Mucosa of descending colon (tissue), 3 donors: Measurements from ENCODE around the gene SPATA1. TPM values are rescaled to one million over a fixed set of nuclear protein-coding genes. Genes with fewer than 3 reads are reported as not detected.

Experiments used
- ATAC-seq: fragments of 200-7000 bp; cut with Tn5 transposase; one replicate; pipeline ENCODE4 v1.9.1; 2020; ENCODE audit warnings: mild to moderate bottlenecking, moderate library complexity
- DNase-seq, 3 donors: peaks; one replicate each; pipeline ENCODE4 v3.0.0-alpha.2; 2020
- H3K36me3 ChIP-seq: fragments of 200-600 bp; one replicate; pipeline ENCODE4 v1.8.0; 2021; ENCODE audit warnings: low read depth, mild to moderate bottlenecking
- H3K4me1 ChIP-seq: fragments of 200-600 bp; one replicate; pipeline ENCODE4 v1.8.0; 2021; ENCODE audit warnings: low read depth, mild to moderate bottlenecking
- H3K4me3 ChIP-seq: fragments of 200-600 bp; one replicate; pipeline ENCODE4 v1.8.0; 2021; ENCODE audit warnings: mild to moderate bottlenecking
- H3K9me3 ChIP-seq: fragments of 200-600 bp; one replicate; pipeline ENCODE4 v1.8.0; 2021; ENCODE audit warnings: mild to moderate bottlenecking
- intact Hi-C, 2 donors: fragments of 100-400 bp; cut with DNase I in 1 of 2; cut with micrococcal nuclease in 1 of 2; formaldehyde crosslinking; loops; one replicate each; pipeline versions ENCODE4 v1.11.0 to v1.11.1; 2022; cut with DNase I, micrococcal nuclease
- total RNA-seq, 3 donors: library from RNA; stranded (reverse); fragmentation: NEBNext Ultra II Directional in 2 of 3; extraction: Animal tissue kit (Norgen Biotek cat#: 25700) in 2 of 3; gene quantifications; one replicate each; pipeline versions ENCODE4 v1.2.1 to v1.2.4, GENCODE V29; 2021 to 2023
- TF ChIP-seq, protein P1 (sequence below): fragments of 200-600 bp; IDR thresholded peaks from one replicate; pipeline ENCODE4 v1.8.0; 2022; ENCODE audit warnings: antibody characterized with exemption, mild to moderate bottlenecking
- donor health status: DM: no; HTN: no; CAD: no; lungs with moderate emphysema.
- donor health status: DM: no; HTN: no; CAD: no.
- donor health status: DM: no; HTN: yes; CAD: no.

The SPATA1 gene
- total RNA-seq, 3 donors from 2014 or later: 2.0 to 3.8 (median 3.5) TPM

DNA sequence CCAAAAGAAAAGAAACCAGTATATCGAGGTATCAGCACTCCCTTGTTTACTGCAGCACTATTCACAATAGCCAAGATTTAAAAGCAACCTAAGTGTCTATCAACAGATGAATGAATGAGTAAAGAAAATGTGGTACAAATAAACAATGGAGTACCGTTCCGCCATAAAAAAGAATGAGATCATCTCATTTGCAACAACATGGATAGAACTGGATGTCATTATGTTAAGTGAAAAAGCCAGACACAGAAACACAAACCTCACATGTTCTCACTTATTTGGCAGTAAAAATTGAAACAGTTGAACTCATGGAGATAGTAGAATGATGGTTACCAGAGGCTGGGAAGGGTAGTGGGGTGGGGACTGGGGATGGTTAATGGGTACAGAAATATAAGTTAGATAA, 4.5 kb downstream of the SPATA1 start:
- Histone ChIP-seq H3K4me1 (no peaks in the 10 kb centered on the region), H3K9me3 (no peaks in the 10 kb centered on the region), H3K36me3 (no peaks in the 10 kb centered on the region), H3K4me3 (no peak overlapping the region)
- DNase-seq: no peak
- TF ChIP-seq, protein P1, sequence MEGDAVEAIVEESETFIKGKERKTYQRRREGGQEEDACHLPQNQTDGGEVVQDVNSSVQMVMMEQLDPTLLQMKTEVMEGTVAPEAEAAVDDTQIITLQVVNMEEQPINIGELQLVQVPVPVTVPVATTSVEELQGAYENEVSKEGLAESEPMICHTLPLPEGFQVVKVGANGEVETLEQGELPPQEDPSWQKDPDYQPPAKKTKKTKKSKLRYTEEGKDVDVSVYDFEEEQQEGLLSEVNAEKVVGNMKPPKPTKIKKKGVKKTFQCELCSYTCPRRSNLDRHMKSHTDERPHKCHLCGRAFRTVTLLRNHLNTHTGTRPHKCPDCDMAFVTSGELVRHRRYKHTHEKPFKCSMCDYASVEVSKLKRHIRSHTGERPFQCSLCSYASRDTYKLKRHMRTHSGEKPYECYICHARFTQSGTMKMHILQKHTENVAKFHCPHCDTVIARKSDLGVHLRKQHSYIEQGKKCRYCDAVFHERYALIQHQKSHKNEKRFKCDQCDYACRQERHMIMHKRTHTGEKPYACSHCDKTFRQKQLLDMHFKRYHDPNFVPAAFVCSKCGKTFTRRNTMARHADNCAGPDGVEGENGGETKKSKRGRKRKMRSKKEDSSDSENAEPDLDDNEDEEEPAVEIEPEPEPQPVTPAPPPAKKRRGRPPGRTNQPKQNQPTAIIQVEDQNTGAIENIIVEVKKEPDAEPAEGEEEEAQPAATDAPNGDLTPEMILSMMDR: no peak
- intact Hi-C loops: no loop called here
- no peak for ATAC-seq

DNA sequence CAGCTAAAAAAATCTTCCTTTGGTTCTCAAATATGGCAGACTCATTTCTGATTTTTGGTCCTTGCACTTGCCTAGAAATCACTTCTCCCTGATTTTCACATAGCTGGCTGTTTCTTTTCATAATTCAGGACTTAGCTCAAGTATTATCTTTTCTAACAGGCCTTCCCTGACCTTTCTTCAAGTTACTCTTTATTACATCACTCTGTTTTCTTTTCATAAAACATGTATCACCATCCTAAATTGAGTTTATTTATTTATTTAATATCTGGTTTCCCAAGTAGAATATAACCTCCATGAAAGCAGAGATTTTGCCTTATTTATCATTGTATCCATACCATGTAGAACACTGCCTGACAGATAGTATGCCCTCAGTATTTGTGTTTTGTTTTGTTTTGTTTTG, 18.4 kb downstream of the SPATA1 start:
- DNase-seq (no peak), ATAC-seq (no peak)
- no peaks in the 10 kb centered on the region for H3K4me1 ChIP-seq
- no peaks in the 10 kb centered on the region for H3K9me3 ChIP-seq
- no peak overlapping the region for H3K4me3 ChIP-seq
- H3K36me3 ChIP-seq: no peaks in the 10 kb centered on the region
- intact Hi-C loops: no loop called here
- TF ChIP-seq, protein P1: no peak

GRCh38 chr1:84525779-84526178, 19.6 kb downstream of the SPATA1 start:
- no peaks in the 10 kb centered on the region for H3K4me1 ChIP-seq
- DNase-seq: no peak
- intact Hi-C loops: no loop called here
- TF ChIP-seq, protein P1: no peak
- no peak for ATAC-seq
- H3K4me3 ChIP-seq: no peak overlapping the region
- no peaks in the 10 kb centered on the region for H3K36me3 ChIP-seq
- no peaks in the 10 kb centered on the region for H3K9me3 ChIP-seq

- intact Hi-C loops: no loop called here
- no peaks in the 10 kb centered on the region for H3K36me3 ChIP-seq
- H3K9me3 ChIP-seq: no peaks in the 10 kb centered on the region
- TF ChIP-seq, protein P1: no peak
- no peak for DNase-seq
- ATAC-seq: no peak
- H3K4me1 ChIP-seq: no peaks in the 10 kb centered on the region
- no peak overlapping the region for H3K4me3 ChIP-seq
Observed at GRCh38 chr1:84538599-84538998, 32.4 kb downstream of the SPATA1 start.

- ATAC-seq (no peak), DNase-seq (no peak)
- TF ChIP-seq, protein P1: no peak
Observed at GRCh38 chr1:84539972-84540371, 33.8 kb downstream of the SPATA1 start.

GRCh38 chr1:84540759-84541158, 34.6 kb downstream of the SPATA1 start:
- DNase-seq (no peak), ATAC-seq (no peak)
- Histone ChIP-seq H3K4me3 (no peak overlapping the region), H3K4me1 (no peaks in the 10 kb centered on the region), H3K36me3 (no peaks in the 10 kb centered on the region), H3K9me3 (no peaks in the 10 kb centered on the region)
- intact Hi-C loops: no loop called here
- TF ChIP-seq, protein P1: no peak

More at GRCh38 chr1:84539972-84540371, 33.8 kb downstream of the SPATA1 start:
- Histone ChIP-seq H3K36me3 (no peaks in the 10 kb centered on the region), H3K9me3 (no peaks in the 10 kb centered on the region), H3K4me1 (no peaks in the 10 kb centered on the region), H3K4me3 (no peak overlapping the region)
- intact Hi-C loops: no loop called here
